Measurements from ENCODE around the gene AVPR2.

DNA sequence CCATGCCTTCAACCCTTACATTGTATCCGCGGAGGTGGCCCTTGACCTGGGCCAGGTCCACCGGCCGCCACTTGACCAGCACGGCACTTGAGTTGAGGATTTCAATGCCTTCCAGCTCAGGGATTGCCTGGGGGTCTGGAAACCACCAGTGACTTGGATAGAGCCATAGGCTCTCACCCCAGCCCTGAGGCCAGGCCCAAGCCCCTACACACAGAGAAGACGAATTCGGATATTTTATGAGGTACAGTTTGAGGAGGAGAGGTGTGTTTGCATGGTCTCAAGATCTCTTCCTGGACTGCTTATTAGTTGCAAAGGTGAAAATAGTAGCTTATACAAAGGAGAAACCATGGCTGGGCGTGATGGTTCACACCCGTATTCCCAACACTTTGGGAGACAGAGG is 38.8 kb upstream of the AVPR2 start:
- TF ChIP-seq MAX (IDR thresholded peaks at IDR 0.05; ENCODE audit: low read depth, low read length) (no peak), NFYB (IDR thresholded peaks at IDR 0.05; ENCODE audit: insufficient read depth, low read depth, low read length) (no peak)
